HG03469 (cell line): ENCODE results near the gene RAB6C.
"Not testable (repeated sequence)": the region's sequence is repeated elsewhere in the genome, so short reads cannot be mapped to it uniquely, and the experiment has no call there.

Experiments used
- ATAC-seq: cut with Tn5 transposase; IDR thresholded peaks from one replicate; pipeline ENCODE4 v1.9.1; 2021; ENCODE audit warnings: mild to moderate bottlenecking, moderate library complexity, moderate number of reproducible peaks; ENCODE audit not compliant: unreplicated experiment

The RAB6C gene

DNA sequence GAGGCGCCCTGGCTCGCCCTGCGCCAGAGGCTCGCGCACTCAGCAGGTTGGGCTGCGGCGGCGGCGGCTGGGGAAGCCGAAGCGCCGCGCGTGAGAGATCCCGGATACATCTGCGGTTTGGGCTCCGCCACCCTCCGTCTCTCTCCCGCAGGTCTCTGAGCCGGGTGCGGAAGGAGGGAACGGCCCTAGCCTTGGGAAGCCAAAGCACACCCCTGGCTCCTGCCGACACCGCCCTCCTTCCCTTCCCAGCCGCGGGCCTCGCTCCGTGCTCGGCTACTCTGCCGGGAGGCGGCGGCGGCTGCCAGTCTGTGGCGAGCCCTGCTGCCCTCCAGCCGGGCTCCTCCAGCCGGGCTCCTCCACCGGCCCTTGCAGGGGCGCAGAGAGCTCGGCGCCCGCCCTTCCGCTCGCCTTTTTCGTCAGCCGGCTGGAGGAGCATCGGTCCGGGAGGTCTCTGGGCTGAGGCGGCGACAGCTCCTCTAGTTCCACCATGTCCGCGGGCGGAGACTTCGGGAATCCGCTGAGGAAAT, at the start of gene RAB6C:
Gene RAB6C, plus strand, starts transcription at position 38 of the 527 bp plus-strand sequence. Its CDS starts 450 bp downstream, at position 488.
- not testable (repeated sequence) for ATAC-seq

DNA sequence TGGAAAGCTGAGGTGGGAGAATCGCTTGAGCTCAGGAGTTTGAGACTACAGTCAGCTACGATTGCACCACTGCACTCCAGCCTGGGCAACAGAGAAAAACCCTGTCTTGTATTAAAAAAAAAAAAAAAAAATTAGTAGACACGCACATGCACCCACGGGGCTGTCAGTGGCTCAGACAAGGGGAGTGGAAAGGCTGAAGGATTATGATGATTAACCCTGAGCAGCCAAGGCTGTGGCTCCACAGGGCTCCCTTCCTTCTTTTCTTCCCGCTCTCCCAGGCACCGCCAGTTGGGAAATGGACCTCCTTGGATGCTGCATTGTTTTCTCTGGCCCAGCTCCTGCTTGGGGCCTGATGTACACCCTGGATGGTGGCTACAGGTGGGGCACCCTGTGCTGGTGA, 49.0 kb upstream of the RAB6C start:
- no peak for ATAC-seq

DNA sequence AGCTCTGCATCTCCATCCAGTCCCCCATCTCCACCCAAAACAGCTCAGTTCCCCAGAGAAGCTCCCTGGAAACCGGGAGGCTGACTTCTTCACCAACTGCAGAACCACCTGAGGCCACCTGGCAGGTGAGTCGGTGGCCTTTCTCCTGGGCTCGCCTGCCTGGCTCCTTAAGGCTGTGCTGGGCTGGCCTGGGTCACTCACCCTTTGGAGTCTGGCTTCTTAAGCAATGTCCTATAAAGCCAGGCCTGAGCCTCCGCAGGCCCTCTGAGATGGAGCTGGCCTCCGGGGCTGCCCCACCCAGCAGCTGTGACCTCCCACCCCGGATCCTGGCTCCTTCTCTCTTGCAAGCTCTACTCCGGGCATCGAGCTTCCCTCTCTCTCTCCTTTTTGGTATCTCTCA, 46.1 kb upstream of the RAB6C start:
- not testable (repeated sequence) for ATAC-seq

DNA sequence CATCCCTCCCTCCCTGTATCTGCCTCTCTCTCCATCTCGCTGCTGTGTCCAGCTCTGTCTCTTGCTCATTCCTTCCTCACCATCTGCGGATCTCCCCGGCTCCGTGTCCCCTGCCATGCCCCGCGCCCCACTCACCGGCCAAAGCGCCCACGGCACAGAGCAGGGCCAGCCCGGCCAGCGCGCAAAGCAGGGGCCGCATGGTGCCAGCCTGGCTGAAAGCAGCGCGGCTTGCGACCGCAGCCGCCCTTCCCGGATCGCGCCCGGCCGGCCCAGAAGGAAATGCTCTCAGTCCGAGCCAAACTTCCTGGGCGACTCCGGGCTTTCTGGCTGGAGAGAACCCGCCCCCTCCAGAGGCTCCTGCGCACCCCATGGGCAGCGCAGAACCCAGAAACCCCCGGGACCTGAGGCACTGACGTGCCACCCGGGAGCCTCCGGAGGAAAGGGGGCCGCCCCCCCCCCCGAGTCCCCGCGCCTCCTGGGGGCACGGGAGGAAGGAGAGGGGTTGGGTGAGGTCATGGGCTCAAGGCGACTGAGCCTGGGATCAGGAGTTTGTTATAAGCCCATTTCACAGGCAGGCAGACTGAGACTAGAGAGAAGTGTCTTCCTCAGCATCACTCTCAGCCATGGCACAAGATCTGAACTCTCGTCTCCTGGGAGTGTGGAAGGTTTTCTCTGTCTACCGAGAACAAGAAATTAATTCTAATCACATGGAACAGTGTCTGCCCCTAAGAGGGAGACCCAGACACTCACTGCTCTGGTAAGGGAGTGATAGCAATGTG, 45.2 kb upstream of the RAB6C start:
- no peak for ATAC-seq

DNA sequence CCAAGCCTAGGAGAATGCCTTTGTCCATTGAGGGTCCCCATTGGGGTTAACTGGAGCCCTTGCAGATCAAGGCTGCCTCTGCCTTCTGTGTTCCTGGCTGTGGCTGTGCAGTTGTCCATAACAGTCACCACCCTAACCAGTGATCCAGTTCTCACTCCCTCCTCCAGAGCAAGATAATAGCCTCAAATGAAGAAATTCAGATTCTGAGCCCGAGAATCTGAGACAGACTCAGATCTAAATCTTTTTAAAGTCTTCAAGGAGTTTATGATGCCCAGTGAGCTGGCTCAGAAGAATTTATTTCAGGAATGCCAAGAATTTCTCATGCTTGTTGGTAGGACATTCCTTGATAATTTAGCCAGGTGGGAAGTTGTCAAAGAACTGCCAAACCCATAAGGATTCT, 44.3 kb upstream of the RAB6C start:
- ATAC-seq: no peak

DNA sequence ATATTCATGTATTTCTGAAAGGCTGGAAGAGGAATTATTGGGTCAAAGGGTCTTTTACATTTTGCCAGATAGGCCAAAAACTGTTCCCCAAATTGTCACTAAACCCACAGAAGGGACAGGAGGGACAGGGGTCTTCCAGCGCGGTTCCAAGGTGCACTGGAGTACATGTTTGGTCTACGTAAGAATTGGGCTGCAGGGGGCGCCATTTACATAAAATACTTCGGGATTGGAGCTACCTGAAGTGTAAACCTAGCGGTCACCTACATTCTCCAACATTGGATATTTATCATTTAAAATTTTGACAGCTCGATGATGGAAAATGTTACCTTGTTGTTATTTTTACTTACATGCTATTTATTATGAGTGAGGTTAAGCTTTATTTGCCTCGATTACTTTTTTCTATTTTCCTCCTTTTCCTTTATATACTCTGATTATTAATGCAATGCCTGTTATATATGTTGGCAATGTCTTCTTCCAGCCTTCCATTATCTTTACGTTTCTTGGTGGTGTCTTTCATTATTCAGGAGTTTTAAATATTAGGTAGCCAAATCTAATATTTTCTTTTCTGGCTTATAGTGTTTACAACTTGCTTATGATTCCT, 43.0 kb upstream of the RAB6C start:
- no peak for ATAC-seq

DNA sequence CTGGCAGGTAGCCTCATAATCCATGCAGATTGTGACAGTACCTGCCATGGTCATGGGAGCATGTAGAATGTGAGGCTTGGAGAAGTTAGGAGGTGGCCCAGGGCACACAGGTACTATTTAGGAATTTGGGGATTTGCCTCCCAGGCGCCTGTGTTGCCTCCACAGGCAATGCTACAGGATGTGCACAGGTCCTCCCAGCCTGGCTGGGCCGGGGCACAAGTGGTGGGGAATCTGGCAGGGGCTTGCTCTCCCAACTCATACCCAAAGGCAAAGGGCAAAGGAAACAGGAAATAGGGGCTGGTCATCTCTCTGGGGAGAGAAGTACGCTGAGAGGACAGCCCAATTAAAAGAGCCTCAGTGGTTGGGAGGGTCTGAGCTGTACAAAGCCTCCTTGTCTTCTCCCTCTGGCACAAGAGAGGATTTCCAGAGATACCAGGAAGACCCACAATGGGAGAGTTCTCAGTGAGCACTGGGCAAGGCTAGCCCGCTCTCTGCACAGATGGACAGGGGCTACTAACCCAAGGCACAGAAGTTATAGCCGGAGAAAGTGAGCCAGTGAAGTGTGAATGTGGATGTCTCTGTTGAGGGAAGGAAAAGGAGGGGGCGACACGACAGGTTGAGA, 40.5 kb upstream of the RAB6C start:
- not testable (repeated sequence) for ATAC-seq

DNA sequence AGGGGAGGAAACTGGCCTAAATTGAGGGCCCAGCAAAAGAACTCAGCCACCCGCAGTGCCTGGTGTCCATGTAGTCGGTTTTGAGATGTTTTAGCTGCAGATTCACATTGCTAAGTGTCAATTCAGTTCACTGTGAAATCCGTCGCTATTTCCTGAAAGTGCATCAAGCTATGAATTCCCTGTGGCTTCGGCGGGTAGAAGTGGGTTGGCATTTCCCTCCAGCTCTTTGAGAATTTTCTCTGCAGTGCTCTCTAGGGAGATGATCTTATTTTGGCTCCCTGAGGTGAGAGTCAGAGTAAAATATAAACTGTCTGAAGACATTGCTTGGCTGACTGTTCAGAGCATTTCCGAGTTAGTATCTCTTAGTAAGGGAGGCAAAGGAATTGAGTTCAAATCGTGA, 36.0 kb upstream of the RAB6C start:
- not testable (repeated sequence) for ATAC-seq

DNA sequence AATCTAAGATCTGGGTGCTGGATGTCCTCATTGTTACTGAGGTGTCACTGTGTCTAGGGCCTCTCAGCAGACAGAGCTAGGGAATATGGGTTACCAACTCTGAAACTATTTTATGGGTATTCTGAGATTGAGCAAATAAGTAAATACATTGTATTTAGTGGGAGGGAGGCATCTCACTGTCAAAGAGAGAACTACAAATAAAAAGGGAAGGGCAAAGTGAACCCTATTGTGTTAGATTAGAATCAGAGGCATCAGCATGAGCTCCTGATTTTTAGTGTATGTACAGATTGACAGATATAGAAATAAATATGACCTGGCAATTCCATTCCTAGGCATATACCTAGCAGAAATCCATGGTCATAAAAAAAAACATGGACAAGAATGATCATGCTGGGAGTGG, 33.9 kb upstream of the RAB6C start:
- ATAC-seq: no peak

DNA sequence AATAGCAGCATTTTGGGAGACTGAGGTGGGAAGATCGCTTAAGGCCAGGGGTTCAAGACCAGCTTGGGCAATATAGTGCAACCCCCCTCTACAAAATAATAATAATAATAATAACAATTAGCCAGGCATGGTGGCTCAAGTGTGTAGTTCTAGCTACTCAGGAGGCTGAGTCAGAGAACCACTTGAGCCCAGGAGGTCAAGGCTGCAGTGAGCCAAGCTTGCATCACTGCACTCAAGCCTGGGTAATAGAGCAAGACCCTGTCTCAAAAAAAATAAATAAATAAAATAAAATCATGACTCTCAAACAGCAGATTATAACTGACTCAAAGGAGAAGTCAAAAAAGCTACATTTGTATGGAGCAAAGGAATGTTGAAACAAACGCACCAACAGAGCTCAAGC, 31.8 kb upstream of the RAB6C start:
- not testable (repeated sequence) for ATAC-seq

DNA sequence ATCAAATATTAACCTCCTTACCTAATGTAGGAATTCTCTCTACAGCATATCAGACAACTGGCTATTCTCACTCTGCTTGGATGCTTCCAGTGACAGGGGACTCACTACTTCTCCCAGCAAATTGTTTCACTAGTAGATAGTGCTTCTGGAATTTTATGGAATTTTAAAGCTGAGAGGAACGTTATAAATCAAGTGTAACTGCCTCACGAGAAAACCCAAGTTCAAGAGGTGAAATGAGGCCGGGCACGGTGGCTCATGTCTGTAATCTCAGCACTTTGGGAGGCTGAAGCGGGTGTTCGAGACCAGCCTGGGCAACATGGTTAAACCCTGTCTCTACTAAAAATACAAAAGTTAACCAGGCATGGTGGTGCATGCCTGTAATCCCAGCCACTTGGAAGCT, 23.3 kb upstream of the RAB6C start:
- not testable (repeated sequence) for ATAC-seq

DNA sequence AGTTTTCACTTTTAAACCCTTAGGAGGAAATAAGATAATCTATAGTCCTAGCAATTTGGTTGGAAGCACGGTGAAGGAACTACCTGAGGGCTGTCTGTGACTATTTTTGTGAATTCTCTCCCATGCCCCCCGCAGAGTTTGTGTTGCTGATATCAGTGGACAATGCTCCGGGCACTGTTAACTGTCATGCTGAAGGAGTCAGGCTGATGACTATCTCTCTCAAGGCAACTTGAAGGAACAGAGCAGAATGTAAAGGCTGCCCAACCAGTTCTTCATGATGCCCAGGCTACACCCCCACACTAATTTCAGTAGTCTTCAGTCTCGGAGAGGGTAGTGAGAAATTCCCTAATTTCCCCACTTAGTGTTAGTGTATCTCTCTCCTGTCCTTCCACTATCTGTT, 21.6 kb upstream of the RAB6C start:
- ATAC-seq: no peak

DNA sequence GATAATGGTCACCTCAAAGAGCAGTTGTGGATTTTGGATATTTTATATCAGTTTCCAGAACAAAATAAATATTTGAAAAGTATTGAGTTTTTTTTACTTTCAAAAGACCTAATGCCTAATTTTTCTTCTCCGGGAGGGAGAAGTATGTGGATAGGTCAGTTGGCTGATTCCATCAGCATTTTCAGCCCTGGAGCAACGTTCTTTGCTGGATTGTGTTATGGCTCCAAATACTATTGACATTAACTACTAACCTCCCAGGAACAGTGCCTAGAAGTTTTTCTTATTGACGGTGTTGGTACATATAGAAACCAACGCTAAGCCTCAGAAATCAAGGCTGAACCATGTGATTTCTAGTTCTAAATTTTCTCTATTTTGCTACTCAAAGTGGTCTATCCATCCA, 20.7 kb upstream of the RAB6C start:
- not testable (repeated sequence) for ATAC-seq

DNA sequence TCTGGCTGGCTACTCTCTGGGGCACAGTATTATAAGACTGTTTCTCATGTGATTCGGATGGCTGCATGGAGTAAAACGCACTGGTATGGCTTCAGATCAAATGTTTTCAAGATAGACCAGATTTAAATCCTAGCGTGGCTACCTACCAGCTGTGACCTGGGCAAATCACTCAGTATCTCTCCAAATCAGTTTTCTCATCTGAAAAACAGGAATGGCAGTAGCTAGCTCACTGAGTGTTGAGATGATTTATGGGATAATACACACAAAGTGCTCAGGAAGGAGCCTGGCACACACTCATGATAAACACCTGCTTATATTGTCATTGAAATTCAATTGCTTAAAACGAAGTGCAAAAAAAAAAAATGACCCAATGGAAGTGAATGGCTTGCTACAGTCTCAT, 10.9 kb upstream of the RAB6C start:
- ATAC-seq: not testable (repeated sequence)

DNA sequence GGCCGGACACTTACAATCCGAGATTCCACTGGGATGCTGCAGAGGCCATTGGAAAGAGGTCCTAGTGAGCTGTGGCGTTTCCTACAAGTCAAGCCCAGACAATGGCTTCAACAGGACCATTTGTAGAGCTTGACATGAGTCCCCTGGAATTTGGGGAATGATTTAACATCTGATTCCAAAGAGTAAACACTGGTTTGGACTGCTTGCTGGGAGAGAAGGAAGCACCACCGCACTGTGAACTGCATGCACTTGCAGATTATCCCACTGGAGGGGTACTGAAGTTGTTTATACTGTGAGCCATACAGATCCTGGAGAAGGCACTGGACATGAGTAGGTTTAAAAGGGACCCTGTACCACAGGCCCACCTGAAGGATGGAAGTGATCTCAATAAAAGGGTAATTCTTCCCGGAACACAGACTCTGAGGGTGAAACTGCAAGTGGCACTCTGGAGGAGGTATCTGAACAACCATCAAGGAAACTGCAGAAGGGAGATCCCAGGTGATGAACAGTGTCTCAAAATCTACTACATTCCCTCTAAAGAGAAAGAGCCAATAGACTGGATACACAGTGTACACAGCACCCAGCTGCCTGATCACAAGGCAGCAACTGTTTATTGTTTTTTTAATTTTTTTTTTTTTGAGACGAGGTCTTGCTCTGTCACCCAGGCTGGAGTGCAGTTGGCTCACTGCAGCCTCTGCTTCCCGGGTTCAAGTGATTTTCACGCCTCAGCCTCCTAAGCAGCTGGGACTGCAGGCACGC, 4.3 kb upstream of the RAB6C start:
- ATAC-seq: no peak

DNA sequence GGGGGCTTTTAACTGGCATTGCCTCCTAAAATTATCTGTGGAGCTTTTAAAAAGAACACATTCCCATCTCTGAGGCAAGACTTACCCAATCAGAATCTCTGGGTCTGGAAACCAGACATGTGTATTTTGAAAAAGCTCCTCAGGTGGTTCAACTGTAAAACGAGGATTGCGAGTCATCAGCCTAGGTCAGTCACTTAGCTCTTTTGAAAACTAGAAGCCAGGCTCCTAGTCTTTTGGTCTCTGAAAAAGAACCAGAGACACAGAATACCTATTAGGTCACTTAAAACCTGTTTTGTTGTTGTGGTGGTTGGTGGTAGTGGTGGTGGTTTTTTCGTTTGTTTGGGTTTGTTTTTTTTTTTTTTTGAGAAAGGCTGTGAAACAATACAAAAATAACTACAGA, 2.5 kb upstream of the RAB6C start:
- not testable (repeated sequence) for ATAC-seq

DNA sequence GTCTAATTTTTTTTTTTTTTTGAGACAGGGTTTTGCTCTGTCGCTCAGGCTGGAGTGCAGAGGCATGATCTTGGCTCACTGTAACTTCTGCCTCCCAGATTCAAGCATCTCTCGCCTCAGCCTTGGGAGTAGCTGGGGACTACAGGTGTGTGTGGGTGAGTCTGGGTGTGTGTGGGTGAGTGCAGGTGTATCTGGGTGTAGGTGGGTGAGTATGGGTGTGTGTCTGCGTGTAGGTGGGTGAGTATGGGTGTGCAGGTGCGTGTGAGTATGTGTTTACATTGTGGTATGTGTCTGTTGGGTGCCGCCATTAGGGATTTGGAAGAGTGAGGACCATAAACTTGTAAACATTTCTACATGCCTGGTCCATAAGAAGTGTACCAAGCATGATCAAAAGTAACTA, 1.5 kb upstream of the RAB6C start:
- ATAC-seq: no peak

DNA sequence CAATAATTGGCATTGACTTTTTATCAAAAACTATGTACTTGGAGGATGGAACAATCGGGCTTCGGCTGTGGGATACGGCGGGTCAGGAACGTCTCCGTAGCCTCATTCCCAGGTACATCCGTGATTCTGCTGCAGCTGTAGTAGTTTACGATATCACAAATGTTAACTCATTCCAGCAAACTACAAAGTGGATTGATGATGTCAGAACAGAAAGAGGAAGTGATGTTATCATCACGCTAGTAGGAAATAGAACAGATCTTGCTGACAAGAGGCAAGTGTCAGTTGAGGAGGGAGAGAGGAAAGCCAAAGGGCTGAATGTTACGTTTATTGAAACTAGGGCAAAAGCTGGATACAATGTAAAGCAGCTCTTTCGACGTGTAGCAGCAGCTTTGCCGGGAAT, 780 bp downstream of the RAB6C start:
- not testable (repeated sequence) for ATAC-seq

DNA sequence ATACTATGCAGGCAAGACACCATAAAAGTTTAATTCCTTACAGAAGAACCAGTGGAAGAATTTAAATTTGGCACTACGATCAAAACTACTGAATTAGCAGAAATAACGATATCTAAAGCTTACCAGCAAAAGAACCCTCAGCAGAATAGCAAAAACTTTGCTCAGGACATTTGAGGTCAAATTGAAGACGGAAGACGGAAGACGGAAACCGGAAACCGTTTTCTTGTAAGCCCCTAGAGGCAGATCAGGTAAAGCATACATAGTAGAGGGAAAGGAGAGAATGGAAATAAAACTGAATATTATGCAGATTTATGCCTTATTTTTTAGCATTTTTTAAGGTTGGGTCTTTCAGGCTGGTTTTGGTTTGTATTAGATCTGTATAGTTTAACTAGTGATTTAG, 2.2 kb downstream of the RAB6C start:
- not testable (repeated sequence) for ATAC-seq

DNA sequence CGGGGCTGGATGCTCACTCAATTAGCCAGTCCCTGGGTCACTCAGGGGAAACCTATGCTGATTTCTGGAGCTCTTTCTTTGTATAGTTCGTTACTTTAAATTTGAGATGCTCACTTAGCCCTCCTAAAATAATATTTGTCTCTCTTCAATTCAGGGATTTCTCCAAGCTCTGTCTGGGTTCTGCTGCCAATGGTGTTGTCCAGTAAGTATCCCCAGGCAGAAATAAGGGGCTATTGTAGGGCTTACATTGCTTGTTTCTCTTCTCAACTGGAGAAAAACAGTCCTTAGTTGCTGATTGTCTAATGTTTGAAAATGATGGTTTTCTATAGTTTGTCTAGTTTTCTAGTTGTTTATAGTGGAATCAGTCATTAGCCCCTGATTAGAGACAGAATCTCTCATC, 5.0 kb downstream of the RAB6C start:
- ATAC-seq: no peak

DNA sequence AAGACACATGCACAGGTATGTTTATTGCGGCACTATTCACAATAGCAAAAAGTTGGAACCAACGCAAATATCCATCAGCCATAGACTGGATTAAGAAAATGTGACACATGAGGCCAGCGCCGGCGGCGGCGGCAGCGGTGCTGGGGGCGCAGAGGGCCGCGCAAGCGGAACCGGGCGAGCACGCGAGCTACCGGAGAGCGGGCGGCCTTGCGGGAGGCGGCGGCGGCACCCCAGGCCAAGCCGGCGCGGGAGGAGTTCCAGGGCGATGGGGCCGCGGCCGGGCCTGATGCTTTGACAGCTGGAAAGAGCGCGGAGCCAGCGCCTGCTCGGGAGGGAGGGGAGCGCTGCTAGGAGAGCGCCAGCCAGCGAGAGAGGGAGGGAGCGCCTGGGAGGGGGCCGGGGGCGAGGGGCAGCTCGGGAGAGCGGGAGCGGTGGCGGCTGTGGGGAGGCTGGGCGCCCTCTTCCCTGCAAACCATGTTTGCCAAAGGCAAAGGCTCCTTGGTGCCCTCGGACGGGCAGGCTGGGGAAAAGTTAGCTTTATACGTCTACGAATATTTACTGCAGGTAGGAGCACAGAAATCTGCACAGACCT, 13.0 kb downstream of the RAB6C start:
- ATAC-seq: not testable (repeated sequence)
